Right ventricle myocardium superior (tissue), 1 donor: ENCODE results near the gene MICAL3. TPM values are rescaled to one million over a fixed set of nuclear protein-coding genes. Genes with fewer than 3 reads are reported as not detected.

ENCODE experiments used
- ATAC-seq: fragments of 200-7000 bp; cut with Tn5 transposase; one replicate; pipeline ENCODE4 v1.9.1; 2020; ENCODE audit warnings: mild to moderate bottlenecking; ENCODE audit not compliant: poor library complexity
- DNase-seq: peaks from one replicate; pipeline ENCODE4 v3.0.0-alpha.2; 2020
- intact Hi-C: fragments of 100-400 bp; cut with DNase I; formaldehyde crosslinking; loops from one replicate; pipeline ENCODE4 v1.11.2; 2022
- total RNA-seq: library from RNA; stranded (reverse); fragmentation: NEBNext Ultra II Directional; extraction: Animal tissue kit (Norgen Biotek cat#: 25700); gene quantifications from one replicate; pipeline ENCODE4 v1.2.1, GENCODE V29; 2021
- donor health status: DM: no; HTN: yes; CAD: no; lungs with severe emphysema.

The MICAL3 gene
- total RNA-seq, 1 donor from 2014 or later = 78.9 TPM

GRCh38 chr22:17789379-17790200 is 234.8 kb downstream of the MICAL3 start:
- ATAC-seq (no peak), DNase-seq (no peak)
- intact Hi-C loops = no loop called here

GRCh38 chr22:17788528-17789378 is 235.6 kb downstream of the MICAL3 start:
- intact Hi-C loops = no loop called here
- ATAC-seq = no peak
- DNase-seq = no peak

DNA sequence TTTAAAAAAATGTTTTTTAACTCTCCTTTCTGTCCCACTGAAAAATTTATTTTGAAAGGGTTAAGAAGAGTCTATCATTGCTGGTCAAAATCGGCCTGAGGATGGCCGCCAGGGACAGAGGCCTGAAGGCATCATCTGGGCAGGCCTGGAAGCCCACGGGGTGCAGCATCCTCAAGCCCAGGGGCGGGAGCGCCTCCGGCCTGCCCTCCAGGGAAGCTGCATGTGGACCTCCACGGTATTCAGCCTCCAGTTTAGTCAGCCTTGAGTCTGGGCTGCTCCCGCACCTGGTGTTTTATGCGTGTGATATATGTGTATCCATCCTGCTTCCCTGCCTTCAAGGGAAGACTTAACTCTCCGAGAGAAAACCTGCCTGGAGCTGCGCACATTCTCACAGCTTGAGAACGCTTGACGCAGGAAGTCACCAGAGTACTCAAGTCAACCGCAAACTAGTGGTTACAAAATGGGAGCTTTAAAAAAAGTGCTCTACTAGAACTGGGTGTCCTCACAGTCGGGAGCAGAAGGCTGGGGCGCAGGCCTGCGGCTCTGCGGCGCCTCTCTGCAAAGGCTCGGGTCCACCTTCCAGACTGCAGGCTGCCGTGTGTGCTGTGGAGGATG is 236.5 kb downstream of the MICAL3 start:
- ATAC-seq = no peak
- intact Hi-C loops = no loop called here
- no peak for DNase-seq

DNA sequence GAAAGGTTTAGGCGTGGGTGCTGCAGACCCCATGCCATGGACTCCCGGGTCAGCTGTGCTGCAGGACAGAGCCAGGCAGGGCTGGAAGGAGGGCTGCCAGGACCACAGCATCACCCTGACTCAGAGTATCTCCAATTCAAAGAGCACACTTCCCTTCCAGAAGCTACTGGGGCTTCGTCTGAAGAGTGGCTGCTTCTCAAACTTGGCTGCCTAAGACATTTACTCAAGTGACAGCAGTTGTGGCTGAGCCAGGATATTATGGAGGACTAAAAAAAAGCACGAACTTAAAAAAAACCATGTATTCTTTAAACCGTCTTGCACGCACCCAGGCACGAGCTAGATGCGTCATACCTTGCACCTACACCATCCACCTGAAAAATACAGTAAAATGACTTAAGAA is 237.1 kb downstream of the MICAL3 start:
- DNase-seq (no peak), ATAC-seq (peak; percentile 26)
- intact Hi-C loops = no loop called here

GRCh38 chr22:17786435-17787161 is 237.8 kb downstream of the MICAL3 start:
- DNase-seq (peak; percentile 85), ATAC-seq (peak; percentile 81)
- intact Hi-C loops = no loop called here

DNA sequence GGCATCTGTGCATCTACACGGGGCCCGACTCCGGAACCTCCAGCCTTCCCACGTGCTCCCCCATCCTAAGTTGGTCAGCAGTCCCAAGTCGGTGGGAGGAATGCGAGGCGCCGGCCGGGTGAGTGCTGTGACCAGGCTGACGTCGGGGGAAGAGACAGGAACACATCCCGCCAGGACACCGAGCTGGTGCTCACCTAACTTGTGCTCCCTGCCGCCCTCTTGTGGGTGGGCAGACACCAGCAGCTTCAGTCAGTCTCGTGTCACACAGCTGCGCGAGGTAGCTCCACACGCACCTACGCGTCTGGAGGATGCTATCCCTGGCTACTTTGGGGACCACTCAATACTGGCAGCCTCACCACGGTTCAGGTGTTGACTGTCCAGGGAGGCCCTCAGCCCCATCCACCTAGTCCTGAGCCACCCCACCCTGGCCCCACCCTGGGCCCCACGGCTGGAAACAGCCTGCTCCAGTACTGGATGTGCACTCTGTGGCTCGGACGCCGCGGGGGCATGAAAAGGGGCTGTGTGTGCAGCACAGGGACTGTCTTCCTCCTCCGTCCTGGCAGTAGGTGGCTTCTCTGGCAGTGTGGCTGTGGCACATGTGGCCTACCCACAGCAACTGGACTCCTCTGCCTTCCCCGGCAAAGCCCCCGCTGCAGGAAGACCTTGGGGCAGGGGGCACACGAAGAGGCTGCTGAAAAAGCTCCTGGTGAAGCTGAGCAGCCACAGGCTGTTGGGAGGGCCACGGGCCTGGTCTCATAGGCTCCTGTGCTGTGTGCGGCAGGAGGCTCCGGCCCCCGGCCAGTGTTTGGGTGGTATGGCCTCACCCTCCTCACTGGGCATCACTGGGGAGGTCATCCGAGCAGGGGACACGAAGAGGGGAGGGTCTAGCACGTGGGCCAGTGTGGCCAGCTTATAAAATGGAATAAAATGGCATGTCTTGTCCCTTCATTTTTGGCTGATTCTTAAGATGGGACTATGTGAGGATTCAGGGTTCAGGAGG is 238.9 kb downstream of the MICAL3 start:
- intact Hi-C loops = no loop called here
- ATAC-seq (peak; percentile 38), DNase-seq (peak; percentile 83)

- intact Hi-C loops = no loop called here
- no peak for DNase-seq
- no peak for ATAC-seq
Observed at GRCh38 chr22:17784776-17785175, 239.6 kb downstream of the MICAL3 start.

DNA sequence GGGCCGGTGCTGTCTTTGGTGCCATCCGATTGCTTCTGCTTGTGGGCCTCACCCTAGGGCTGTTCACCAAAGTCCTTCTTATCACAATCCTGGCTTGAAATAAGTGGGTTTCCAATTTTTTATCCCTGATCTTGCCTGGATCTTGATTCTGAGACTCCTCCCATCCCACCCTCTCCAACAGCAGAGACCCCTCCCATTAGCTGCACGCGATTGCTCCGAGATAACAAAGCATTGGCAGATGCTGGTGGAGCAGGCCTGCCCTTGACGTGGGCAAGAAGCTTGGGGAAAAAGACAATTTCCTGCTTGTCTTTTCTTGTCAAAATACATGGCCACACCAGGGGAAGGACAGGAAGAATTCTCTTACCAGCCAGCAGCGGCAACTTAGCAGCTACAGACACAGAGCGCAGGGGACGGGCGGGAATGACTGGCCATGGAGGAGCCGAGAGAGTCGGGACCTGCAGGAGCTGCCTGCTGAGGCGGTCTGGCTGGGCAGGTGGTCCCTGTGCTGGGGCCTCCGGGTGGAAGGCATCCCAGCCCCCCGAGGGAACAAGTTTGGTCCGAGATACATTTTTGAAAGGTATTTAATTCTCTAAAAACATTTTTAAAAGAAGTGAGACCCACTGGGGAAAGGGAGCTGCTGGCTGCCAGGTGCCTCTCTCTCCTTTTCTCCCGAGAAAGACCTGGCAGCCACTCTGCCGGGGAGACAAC is 240.4 kb downstream of the MICAL3 start:
- ATAC-seq (no peak), DNase-seq (no peak)
- intact Hi-C loops = no loop called here

DNA sequence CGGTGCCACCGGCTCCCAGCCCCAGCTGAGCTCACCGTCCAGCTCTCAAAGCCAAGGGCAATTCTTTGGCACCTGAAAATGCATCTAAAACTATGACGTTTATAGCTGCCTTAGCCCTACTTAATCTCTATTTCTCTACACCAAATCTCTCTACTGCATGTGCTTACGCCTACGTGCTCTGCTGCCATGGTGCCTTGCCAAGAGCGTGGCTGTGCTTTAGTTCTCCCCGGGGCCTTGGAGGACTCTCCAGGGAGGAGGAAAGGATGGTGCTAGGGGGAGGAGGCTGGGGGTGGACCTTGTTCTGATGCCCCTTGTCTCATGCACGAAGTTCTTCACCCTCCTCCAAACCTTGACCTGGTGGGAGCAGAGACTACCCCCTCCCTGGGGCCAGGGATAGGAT is 241.0 kb downstream of the MICAL3 start:
- ATAC-seq (no peak), DNase-seq (no peak)
- intact Hi-C loops = no loop called here

DNA sequence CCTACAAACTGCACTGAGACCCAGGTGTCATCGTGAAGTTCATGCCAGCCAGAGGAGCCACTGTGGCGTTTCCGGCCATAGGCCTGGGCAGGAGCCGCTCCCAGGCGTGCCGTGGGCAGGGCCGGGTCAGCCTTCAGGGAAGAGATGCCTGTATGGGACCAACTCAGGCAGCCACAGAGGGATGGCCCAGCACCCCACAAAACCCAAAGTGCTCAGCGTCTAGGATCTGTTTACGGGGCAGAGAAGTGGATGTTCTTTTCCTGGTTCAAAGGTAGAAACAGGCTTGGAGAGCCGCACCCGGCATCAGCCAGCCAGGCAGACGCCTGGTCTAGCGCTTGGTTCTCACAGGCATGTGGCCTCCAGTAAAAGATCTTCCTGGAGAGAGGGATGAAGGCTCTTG is 241.7 kb downstream of the MICAL3 start:
- intact Hi-C loops = no loop called here
- DNase-seq = no peak
- ATAC-seq = no peak

- no peak for ATAC-seq
- no peak for DNase-seq
- intact Hi-C loops = no loop called here
Observed at GRCh38 chr22:17782158-17782557, 242.2 kb downstream of the MICAL3 start.

DNA sequence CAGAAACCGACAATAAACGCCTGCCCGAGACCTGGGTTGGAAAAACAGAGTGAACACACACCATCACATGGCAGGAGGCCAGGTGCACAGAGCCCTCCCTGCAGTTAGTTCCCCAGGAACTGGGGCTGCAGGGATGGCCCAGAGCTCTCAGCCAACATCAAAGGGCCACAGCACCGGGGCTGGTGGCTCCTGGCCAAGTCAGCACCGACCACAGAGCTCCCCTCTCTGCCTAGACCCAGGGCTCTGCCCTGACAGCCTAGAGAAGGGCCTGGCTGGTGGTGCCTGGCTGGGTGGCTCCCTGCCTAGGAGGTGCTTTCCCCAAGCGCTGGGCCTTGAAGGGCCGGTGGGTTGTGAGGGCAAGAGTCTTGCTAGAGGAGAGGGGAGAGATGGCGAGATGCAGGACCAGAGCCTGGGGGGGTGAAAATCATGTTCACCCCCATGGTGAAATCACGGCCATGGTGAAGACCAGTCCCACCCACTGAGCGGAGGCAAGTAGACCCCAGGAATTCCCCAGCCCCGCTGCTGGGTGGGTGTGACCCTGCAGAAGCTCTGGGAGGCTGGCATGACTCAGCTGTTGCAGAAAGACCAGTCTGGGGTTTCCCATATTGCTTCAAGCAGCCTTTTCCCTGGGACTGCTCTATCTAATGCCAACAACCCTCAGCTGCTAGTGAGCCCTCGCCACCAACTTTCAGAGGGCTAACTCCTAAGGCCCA is 242.9 kb downstream of the MICAL3 start:
- DNase-seq (no peak), ATAC-seq (no peak)
- intact Hi-C loops = no loop called here

DNA sequence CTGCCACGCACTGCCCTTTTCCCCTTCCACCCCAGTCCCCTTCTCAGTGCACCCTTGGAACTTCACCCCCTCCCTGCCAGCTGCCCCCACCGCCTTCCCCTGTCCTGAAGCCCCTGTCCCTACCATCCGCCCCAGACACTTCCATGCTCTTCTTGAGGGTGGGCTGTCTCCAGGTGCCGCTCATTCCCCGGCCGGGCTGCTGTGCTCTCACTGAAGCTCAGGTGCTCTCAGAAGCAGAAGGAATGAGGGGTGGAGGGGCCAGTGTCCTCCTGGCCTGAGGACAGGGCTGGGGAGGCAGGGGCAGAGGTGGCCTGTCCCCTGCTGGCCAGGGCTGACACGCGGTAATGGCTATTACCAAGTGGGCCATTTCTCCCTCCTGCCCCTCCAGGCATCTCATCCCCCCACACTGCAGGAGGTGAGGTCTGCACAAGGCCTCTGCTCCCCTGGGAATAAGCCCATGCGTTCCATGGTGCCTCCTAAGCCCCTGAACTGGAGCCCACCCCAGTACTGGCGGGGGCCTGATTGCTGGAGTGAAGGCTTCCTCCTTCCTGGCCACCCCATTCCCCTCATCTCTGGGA is 243.5 kb downstream of the MICAL3 start:
- DNase-seq (no peak), ATAC-seq (no peak)
- intact Hi-C loops = no loop called here

DNA sequence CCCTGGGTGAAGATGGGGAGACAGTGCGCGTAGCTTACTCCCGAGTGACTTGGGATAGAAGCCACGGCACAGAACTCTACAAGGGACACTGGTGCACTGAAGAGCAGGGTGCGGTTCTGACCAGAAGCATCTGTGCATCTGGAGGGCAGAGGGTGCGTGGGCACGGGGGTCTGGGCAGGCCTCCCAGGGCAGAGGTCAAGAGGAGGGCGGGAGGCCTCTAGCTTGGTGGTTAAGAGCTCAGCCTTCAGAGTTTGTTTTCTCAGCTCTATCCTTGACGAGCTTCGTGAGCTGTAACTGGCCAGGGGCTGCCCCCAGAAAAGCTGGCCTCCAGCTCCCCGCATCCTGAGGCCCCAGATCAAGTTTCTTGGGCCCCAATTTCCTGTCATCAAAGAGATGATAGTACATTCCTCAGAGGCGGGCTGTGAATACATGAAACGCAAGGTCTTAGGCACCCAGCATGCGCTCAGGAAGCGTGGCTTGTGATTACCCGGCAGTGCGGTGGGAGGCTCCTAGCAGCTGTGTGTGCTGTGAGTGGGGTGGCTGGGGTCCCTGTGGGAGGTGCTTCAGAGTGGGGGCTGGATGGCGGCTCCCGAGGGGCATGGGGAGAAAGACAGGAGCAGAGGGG is 244.1 kb downstream of the MICAL3 start:
- DNase-seq (no peak), ATAC-seq (no peak)
- intact Hi-C loops = no loop called here

DNA sequence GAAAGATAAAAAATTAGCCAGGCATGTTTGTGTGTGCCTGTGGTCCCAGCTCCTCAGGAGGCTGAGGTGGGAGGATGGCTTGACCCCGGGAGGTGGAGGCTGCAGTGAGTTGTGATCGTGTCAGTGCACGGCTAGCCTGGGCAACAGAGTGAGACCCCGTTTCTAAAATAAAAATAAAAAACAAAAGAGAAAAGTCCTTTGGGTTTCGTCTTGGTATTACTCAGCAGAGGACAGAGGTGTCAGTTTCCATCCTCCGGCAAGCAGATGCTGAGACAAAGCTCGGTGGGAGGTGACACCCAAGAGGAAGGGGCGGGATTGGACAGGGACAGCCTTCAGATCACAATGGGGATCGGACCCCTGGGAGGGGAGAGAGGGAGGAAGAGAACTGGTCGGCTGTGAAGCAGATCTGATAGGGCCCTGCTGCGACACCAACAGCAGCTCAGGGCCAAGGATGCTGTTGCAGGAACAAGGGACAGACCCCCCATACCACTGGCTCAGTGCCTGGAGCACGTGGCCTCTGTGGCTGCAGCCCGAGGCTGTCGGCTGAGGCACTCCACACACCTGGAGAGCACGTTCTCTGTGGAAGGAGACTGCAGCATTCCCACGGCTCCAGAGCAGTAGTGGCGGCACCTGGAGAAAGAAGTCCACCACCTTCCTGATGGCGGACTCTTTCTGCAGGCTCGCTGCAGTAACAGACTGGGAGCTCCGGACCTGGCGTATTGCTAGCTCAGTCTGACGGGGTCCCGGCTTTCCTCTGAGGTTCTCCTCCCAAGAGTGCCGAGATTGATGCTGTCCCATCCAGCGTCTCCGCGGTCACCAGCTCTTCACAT is 244.9 kb downstream of the MICAL3 start:
- no peak for DNase-seq
- intact Hi-C loops = no loop called here
- ATAC-seq = no peak
